HEK293T (cell line): Measurements from ENCODE around the gene DENR.

Experiments
- ARNT ChIP-seq: fragments of 450-650 bp; IDR thresholded peaks from 2 replicates; pipeline ENCODE4 v1.6.1; 2017; ENCODE audit warnings: mild to moderate bottlenecking
- BHLHE40 ChIP-seq: fragments of 450-650 bp; IDR thresholded peaks from 2 replicates; pipeline ENCODE4 v1.6.1; 2016; ENCODE audit warnings: mild to moderate bottlenecking, moderate library complexity, borderline replicate concordance
- CTBP1 ChIP-seq: fragments of 450-650 bp; IDR thresholded peaks from 2 replicates; pipeline ENCODE4 v1.6.1; 2016; ENCODE audit warnings: borderline replicate concordance
- FOXA1 ChIP-seq: fragments of 450-650 bp; IDR thresholded peaks from 2 replicates; pipeline ENCODE4 v1.6.1; 2016; ENCODE audit warnings: mild to moderate bottlenecking
- FOXK2 ChIP-seq: fragments of 450-650 bp; IDR thresholded peaks from 2 replicates; pipeline ENCODE4 v1.6.1; 2016; ENCODE audit warnings: mild to moderate bottlenecking
- FOXM1 ChIP-seq: fragments of 450-650 bp; IDR thresholded peaks from 2 replicates; pipeline ENCODE4 v1.6.1; 2017; ENCODE audit warnings: mild to moderate bottlenecking, borderline replicate concordance
- HDGF ChIP-seq: fragments of 450-650 bp; IDR thresholded peaks from 2 replicates; pipeline ENCODE4 v1.6.1; 2017; ENCODE audit warnings: antibody characterized with exemption, borderline replicate concordance
- LEF1 ChIP-seq: fragments of 450-650 bp; IDR thresholded peaks from 2 replicates; pipeline ENCODE4 v1.6.1; 2017; ENCODE audit warnings: mild to moderate bottlenecking, borderline replicate concordance
- SP1 ChIP-seq: fragments of 450-650 bp; IDR thresholded peaks from 2 replicates; pipeline ENCODE4 v1.6.1; 2017
- SUZ12 ChIP-seq: fragments of 450-650 bp; IDR thresholded peaks from 2 replicates; pipeline ENCODE4 v1.6.1; 2016; ENCODE audit warnings: mild to moderate bottlenecking
- TARDBP ChIP-seq: fragments of 450-650 bp; IDR thresholded peaks from 2 replicates; pipeline ENCODE4 v1.6.1; 2016
- ZNF384 ChIP-seq: fragments of 450-650 bp; IDR thresholded peaks from 2 replicates; pipeline ENCODE4 v1.6.1; 2016
- TF ChIP-seq, protein P1 (sequence below): fragments of 450-650 bp; IDR thresholded peaks from 2 replicates; pipeline ENCODE4 v1.6.1; 2016

GRCh38 chr12:122757568-122757967, 4.9 kb downstream of the DENR start:
- TF ChIP-seq FOXM1 (no peak), TARDBP (no peak), BHLHE40 (no peak), SP1 (no peak), LEF1 (no peak), ARNT (no peak), SUZ12 (no peak), ZNF384 (no peak), HDGF (no peak), FOXK2 (no peak), CTBP1 (no peak), FOXA1 (no peak)
- TF ChIP-seq, protein P1, sequence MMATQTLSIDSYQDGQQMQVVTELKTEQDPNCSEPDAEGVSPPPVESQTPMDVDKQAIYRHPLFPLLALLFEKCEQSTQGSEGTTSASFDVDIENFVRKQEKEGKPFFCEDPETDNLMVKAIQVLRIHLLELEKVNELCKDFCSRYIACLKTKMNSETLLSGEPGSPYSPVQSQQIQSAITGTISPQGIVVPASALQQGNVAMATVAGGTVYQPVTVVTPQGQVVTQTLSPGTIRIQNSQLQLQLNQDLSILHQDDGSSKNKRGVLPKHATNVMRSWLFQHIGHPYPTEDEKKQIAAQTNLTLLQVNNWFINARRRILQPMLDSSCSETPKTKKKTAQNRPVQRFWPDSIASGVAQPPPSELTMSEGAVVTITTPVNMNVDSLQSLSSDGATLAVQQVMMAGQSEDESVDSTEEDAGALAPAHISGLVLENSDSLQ = no peak
